ENCODE measurements around the gene SNED1. TPM values are rescaled to one million over a fixed set of nuclear protein-coding genes. Genes with fewer than 3 reads are reported as not detected.

SNED1 gene
- total RNA-seq, 1 donor from 2014 or later: 2.8 TPM

GRCh38 chr2:240964704-240965295, 33.6 kb upstream of the SNED1 start:
- TF ChIP-seq CTCF (IDR thresholded peaks at IDR 0.05; ENCODE audit: partially characterized antibody, unreplicated experiment): no peak
- Mint-ChIP-seq H3K9me3 (ENCODE audit: unreplicated experiment) (peaks cover 3% of the 10 kb centered on the region), H3K27me3 (ENCODE audit: unreplicated experiment) (peaks cover 1% of the 10 kb centered on the region), H3K27ac (ENCODE audit: unreplicated experiment) (no peak overlapping the region), H3K36me3 (ENCODE audit: unreplicated experiment) (no peaks in the 10 kb centered on the region), H3K4me1 (ENCODE audit: low read depth, unreplicated experiment) (peaks cover 2% of the 10 kb centered on the region), H3K4me3 (ENCODE audit: unreplicated experiment) (no peak overlapping the region)
- no peak for DNase-seq

GRCh38 chr2:240965296-240965904, 33.0 kb upstream of the SNED1 start:
- H3K9me3 Mint-ChIP-seq (ENCODE audit: unreplicated experiment): peaks cover 6% of the 10 kb centered on the region
- peaks cover 1% of the 10 kb centered on the region for H3K27me3 Mint-ChIP-seq (ENCODE audit: unreplicated experiment)
- no peak overlapping the region for H3K4me3 Mint-ChIP-seq (ENCODE audit: unreplicated experiment)
- peaks cover 2% of the 10 kb centered on the region for H3K4me1 Mint-ChIP-seq (ENCODE audit: low read depth, unreplicated experiment)
- TF ChIP-seq CTCF (IDR thresholded peaks at IDR 0.05; ENCODE audit: partially characterized antibody, unreplicated experiment): no peak
- no peak for DNase-seq
- no peaks in the 10 kb centered on the region for H3K36me3 Mint-ChIP-seq (ENCODE audit: unreplicated experiment)
- H3K27ac Mint-ChIP-seq (ENCODE audit: unreplicated experiment): no peak overlapping the region

- no peak for TF ChIP-seq CTCF (IDR thresholded peaks at IDR 0.05; ENCODE audit: partially characterized antibody, unreplicated experiment)
- Mint-ChIP-seq H3K9me3 (ENCODE audit: unreplicated experiment) (peaks cover 6% of the 10 kb centered on the region), H3K36me3 (ENCODE audit: unreplicated experiment) (no peaks in the 10 kb centered on the region), H3K4me1 (ENCODE audit: low read depth, unreplicated experiment) (peaks cover 2% of the 10 kb centered on the region), H3K27ac (ENCODE audit: unreplicated experiment) (no peak overlapping the region), H3K27me3 (ENCODE audit: unreplicated experiment) (peaks cover 1% of the 10 kb centered on the region), H3K4me3 (ENCODE audit: unreplicated experiment) (no peak overlapping the region)
- no peak for DNase-seq
Observed at GRCh38 chr2:240965905-240966456, 32.4 kb upstream of the SNED1 start.

GRCh38 chr2:240966457-240966905, 31.9 kb upstream of the SNED1 start:
- H3K27me3 Mint-ChIP-seq (ENCODE audit: unreplicated experiment): peaks cover 1% of the 10 kb centered on the region
- no peak overlapping the region for H3K27ac Mint-ChIP-seq (ENCODE audit: unreplicated experiment)
- H3K36me3 Mint-ChIP-seq (ENCODE audit: unreplicated experiment): no peaks in the 10 kb centered on the region
- peaks cover 6% of the 10 kb centered on the region for H3K9me3 Mint-ChIP-seq (ENCODE audit: unreplicated experiment)
- no peak for TF ChIP-seq CTCF (IDR thresholded peaks at IDR 0.05; ENCODE audit: partially characterized antibody, unreplicated experiment)
- H3K4me3 Mint-ChIP-seq (ENCODE audit: unreplicated experiment): no peak overlapping the region
- H3K4me1 Mint-ChIP-seq (ENCODE audit: low read depth, unreplicated experiment): peaks cover 2% of the 10 kb centered on the region
- DNase-seq: no peak

Measured in glutamatergic neuron (in vitro differentiated cells).